GM12878 (cell line): Measurements from ENCODE around the gene GRIA4. TPM values are rescaled to one million over a fixed set of nuclear protein-coding genes. Genes with fewer than 3 reads are reported as not detected.

Experiments used
- ATAC-seq: fragments of 200-7000 bp; cut with Tn5 transposase; 3 replicates; pipeline ENCODE4 v1.9.1; 2020; ENCODE audit warnings: mild to moderate bottlenecking, moderate library complexity
- BruUV-seq: library from RNA; stranded (reverse); fragments of 400-500 nt; replicated peaks from 2 replicates; lab custom pipeline; 2021; lab: Mats Ljungman, UMichigan
- CTCF ChIA-PET: fragments of 300-600 bp; sonication (Branson Sonifier 250); formaldehyde crosslinking; extraction: SDS; loops from one replicate; lab custom pipeline; 2021; ENCODE audit warnings: inconsistent platforms; lab: Yijun Ruan, JAX
- POLR2A ChIA-PET: fragments of 350-600 bp; formaldehyde crosslinking; extraction: SDS; loops from one replicate; lab custom pipeline; 2021; ENCODE audit warnings: inconsistent platforms; lab: Charles Lee
- RAD21 ChIA-PET: fragments of 300-600 bp; sonication (Branson Sonifier 250); formaldehyde crosslinking; loops from one replicate; lab custom pipeline; 2023; ENCODE audit warnings: antibody characterized with exemption; ENCODE audit not compliant: unreplicated experiment; lab: Charles Lee
- SMC1A ChIA-PET: fragments of 300-600 bp; sonication (Branson Sonifier 250); formaldehyde crosslinking; loops from one replicate; lab custom pipeline; 2023; ENCODE audit not compliant: unreplicated experiment, uncharacterized antibody; lab: Charles Lee
- DNase-seq: peaks from one replicate; pipeline ENCODE4 v3.0.0-alpha.2; 2011; ENCODE audit warnings: low read depth, low spot score
- FAIRE-seq: peaks from 3 replicates; lab custom pipeline; 2011; peaks lifted over from hg19 to GRCh38; lab: Jason Lieb, UNC
- H2AFZ ChIP-seq: 2 replicates; pipeline ENCODE4 v1.6.0; 2011; ENCODE audit warnings: low read depth, low read length, control low read depth; ENCODE audit not compliant: control insufficient read depth
- H3K27ac ChIP-seq: 2 replicates; pipeline ENCODE4 v1.5.1; 2011; ENCODE audit warnings: control low read depth; ENCODE audit not compliant: control insufficient read depth, insufficient read depth
- H3K27me3 ChIP-seq, 2 experiments: replicated peaks in 1 of 2; 2 replicates each; pipeline versions ENCODE4 v1.6.0 to v1.6.1; 2011; ENCODE audit warnings: low read length in 1 of 2; ENCODE audit not compliant: control insufficient read depth in 2 of 2, insufficient read depth in 2 of 2
- H3K36me3 ChIP-seq, 2 experiments: 2 replicates each; pipeline ENCODE4 v1.5.1; 2011; ENCODE audit warnings: low read length in 1 of 2; ENCODE audit not compliant: control insufficient read depth in 2 of 2, insufficient read depth in 2 of 2
- H3K4me1 ChIP-seq: 2 replicates; pipeline ENCODE4 v1.6.1; 2011; ENCODE audit warnings: mild to moderate bottlenecking, low read length, moderate library complexity, mixed read lengths; ENCODE audit not compliant: control insufficient read depth, insufficient read depth
- H3K4me2 ChIP-seq: 2 replicates; pipeline ENCODE4 v1.6.0; 2011; ENCODE audit warnings: control low read depth; ENCODE audit not compliant: control insufficient read depth, insufficient read depth
- H3K4me3 ChIP-seq: fragments of 200-600 bp; sonication (generic); 2 replicates; pipeline ENCODE4 v1.5.1; 2016
- H3K79me2 ChIP-seq: 2 replicates; pipeline ENCODE4 v1.6.0; 2011; ENCODE audit warnings: low read length; ENCODE audit not compliant: control insufficient read depth, insufficient read depth
- H3K9ac ChIP-seq: 2 replicates; pipeline ENCODE4 v1.8.0; 2011; ENCODE audit warnings: low read length, control low read depth, mixed read lengths; ENCODE audit not compliant: control insufficient read depth, insufficient read depth
- H3K9me3 ChIP-seq: replicated peaks from 3 replicates; pipeline ENCODE4 v1.5.1; 2011; ENCODE audit warnings: mild to moderate bottlenecking, low read length; ENCODE audit not compliant: control insufficient read depth, insufficient read depth
- H4K20me1 ChIP-seq: 2 replicates; pipeline ENCODE4 v1.6.0; 2011; ENCODE audit not compliant: control insufficient read depth, insufficient read depth
- BHLHE40 ChIP-seq, 2 experiments: fragments of 450-650 bp in 1 of 2; IDR thresholded peaks; 2 replicates each; pipeline ENCODE4 v1.6.1; 2011 to 2017; ENCODE audit warnings: low read depth in 2 of 2, borderline replicate concordance in 1 of 2, improper control_type of control experiment in 1 of 2, low read length in 1 of 2, mild to moderate bottlenecking in 1 of 2
- BRCA1 ChIP-seq: IDR thresholded peaks from 2 replicates; pipeline ENCODE4 v1.6.1; 2011; ENCODE audit warnings: low read depth, low read length, improper control_type of control experiment
- FOXK2 ChIP-seq: fragments of 450-650 bp; IDR thresholded peaks from 2 replicates; pipeline ENCODE4 v1.6.1; 2017; ENCODE audit warnings: mild to moderate bottlenecking, moderate library complexity
- KLF5 ChIP-seq: fragments of 450-650 bp; IDR thresholded peaks from 2 replicates; pipeline ENCODE4 v1.6.1; 2014; ENCODE audit warnings: mild to moderate bottlenecking; ENCODE audit not compliant: partially characterized antibody
- MEF2B ChIP-seq: fragments of 450-650 bp; IDR thresholded peaks from 2 replicates; pipeline ENCODE4 v1.6.1; 2018; ENCODE audit warnings: mild to moderate bottlenecking, moderate library complexity; ENCODE audit not compliant: partially characterized antibody, poor library complexity, severe bottlenecking
- MYC ChIP-seq: IDR thresholded peaks from 2 replicates; pipeline ENCODE4 v1.6.1; 2011; ENCODE audit warnings: mild to moderate bottlenecking, low read length, moderate library complexity, inconsistent platforms; ENCODE audit not compliant: insufficient read depth, insufficient replicate concordance, insufficient read length, severe bottlenecking
- NBN ChIP-seq: fragments of 450-650 bp; IDR thresholded peaks from 2 replicates; pipeline ENCODE4 v1.6.1; 2016
- PAX8 ChIP-seq: fragments of 450-650 bp; IDR thresholded peaks from 2 replicates; pipeline ENCODE4 v1.6.1; 2017; ENCODE audit warnings: mild to moderate bottlenecking, moderate library complexity
- SIX5 ChIP-seq: IDR thresholded peaks from 2 replicates; pipeline ENCODE4 v1.6.1; 2011; ENCODE audit warnings: mild to moderate bottlenecking, low read depth, low read length, moderate library complexity; ENCODE audit not compliant: severe bottlenecking
- TAF1 ChIP-seq: IDR thresholded peaks from 2 replicates; pipeline ENCODE4 v1.6.1; 2011; ENCODE audit warnings: mild to moderate bottlenecking, low read depth, low read length, borderline replicate concordance
- YY1 ChIP-seq: IDR thresholded peaks from 2 replicates; pipeline ENCODE4 v1.6.1; 2011; ENCODE audit warnings: low read depth, mild to moderate bottlenecking, low read length
- WGBS: methylation state at CpG from one replicate; pipeline ENCODE4 v1.1.6; 2016; ENCODE audit warnings: low lambda C conversion rate; ENCODE audit not compliant: insufficient replicate concordance, insufficient coverage; ENCODE audit errors: missing lambda C conversion rate; 5-methylcytosine and 5-hydroxymethylcytosine counted together
- in situ Hi-C: fragments of 300-500 bp; cut with MboI; formaldehyde crosslinking; loops from 9 replicates; pipeline ENCODE4 v1.14.3; 2018; ENCODE audit warnings: mixed read lengths
- intact Hi-C: fragments of 100-400 bp; cut with micrococcal nuclease; formaldehyde crosslinking; loops from one replicate; pipeline ENCODE4 v1.14.2; 2022; ENCODE audit not compliant: unreplicated experiment
- polyA plus RNA-seq, 11 experiments: library from polyadenylated mRNA; depleted of rRNA in 4 of 11; unstranded in 6 of 11; stranded (reverse) in 5 of 11; fragments of >200 nt; fragmentation: Nextera tagmentation in 4 of 11; fragmentation: Illumina TruSeq in 1 of 11; extraction: Ambion mirVana in 4 of 11; extraction: Trizol in 1 of 11; gene quantifications; 1 replicate in 1 of 11; 2 replicates in 10 of 11; pipeline versions ENCODE4 v1.2.1 to v1.2.3, GENCODE V29; 2011 to 2016; ENCODE audit warnings: inconsistent platforms in 2 of 11, missing spikeins in 2 of 11, low read depth in 1 of 11
- total RNA-seq, 4 experiments: library from RNA; depleted of rRNA in 3 of 4; stranded (reverse); fragments of >200 nt in 3 of 4; fragmentation: Illumina TruSeq in 1 of 4; extraction: Trizol in 1 of 4; gene quantifications; 2 replicates each; pipeline versions ENCODE4 v1.2.1 to v1.2.3, GENCODE V29; 2013 to 2021
- TF ChIP-seq, protein P1 (sequence below): fragments of 450-650 bp; IDR thresholded peaks from 2 replicates; pipeline ENCODE4 v1.6.1; 2018; ENCODE audit warnings: borderline replicate concordance, mild to moderate bottlenecking; ENCODE audit not compliant: partially characterized antibody

GRIA4 gene
- total and polyA plus RNA-seq, 10 of the 15 experiments (the other 5 are each of a cell fraction or from before 2014, with no cell fraction given): 0.04 TPM; not detected in 9

DNA sequence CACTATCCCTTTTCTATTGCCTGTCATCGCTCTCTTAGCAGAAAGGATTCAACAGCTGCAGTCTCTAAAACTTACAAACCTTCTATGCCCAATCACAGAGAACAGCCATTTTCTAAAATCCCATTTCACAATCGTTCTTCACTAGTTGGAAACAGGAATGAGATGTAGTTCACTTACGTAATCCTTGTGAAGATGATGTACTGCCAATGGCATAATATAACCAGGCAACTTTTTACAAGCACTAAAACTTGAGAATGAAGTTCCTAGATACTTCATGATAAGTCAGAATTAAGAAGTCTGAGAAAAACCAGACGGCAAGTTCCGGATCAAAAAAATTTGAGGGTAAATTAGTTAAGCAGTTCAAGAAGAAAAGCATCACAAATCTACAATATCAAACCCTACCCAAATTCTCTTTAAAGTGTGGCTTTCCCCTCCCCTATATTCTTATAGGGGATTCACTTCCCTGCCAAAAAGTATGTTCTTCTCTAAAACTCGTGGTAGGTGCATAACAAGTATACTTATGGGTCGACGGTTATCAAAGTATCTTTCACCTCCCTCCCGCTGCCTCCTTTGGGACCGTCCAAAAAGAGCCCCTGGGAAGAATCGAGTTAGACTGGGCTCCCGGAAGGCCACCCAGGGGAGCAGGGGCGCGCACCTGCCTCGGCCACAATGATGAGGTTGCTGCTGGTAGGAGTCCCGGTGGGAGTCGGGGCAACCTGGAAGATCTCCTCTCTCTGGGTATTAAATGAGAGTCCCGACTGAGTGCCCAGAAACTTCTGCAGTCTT is 411.5 kb downstream of the GRIA4 start:
- Histone ChIP-seq H3K79me2 (peaks cover 49% of the 10 kb centered on the region), H3K36me3 (no peaks in the 10 kb centered on the region), H3K9ac (peak overlapping the region; percentile 81), H3K27ac (peak overlapping the region; percentile 79), H2AFZ (peak overlapping the region; percentile 93), H3K9me3 (no peaks in the 10 kb centered on the region; the same call in 2 of the 3 replicates), H3K27me3 (no peaks in the 10 kb centered on the region), H3K4me2 (peak overlapping the region; percentile 87), H3K4me1 (peaks cover 8% of the 10 kb centered on the region), H3K4me3 (peak overlapping the region; percentile 85), H4K20me1 (no peaks in the 10 kb centered on the region)
- SMC1A ChIA-PET: interaction anchor here (1.0 kb wide), 1 partner anchor 14 kb away, joined by 4 read pairs; no protein-coding TSS in a partner anchor
- no peak for TF ChIP-seq SIX5
- no peak for TF ChIP-seq BHLHE40 (IDR thresholded peaks at IDR 0.05; ENCODE audit: borderline replicate concordance in 1 of 2, low read depth in 2 of 2, low read length in 1 of 2)
- TF ChIP-seq KLF5: no peak
- TF ChIP-seq, protein P1, sequence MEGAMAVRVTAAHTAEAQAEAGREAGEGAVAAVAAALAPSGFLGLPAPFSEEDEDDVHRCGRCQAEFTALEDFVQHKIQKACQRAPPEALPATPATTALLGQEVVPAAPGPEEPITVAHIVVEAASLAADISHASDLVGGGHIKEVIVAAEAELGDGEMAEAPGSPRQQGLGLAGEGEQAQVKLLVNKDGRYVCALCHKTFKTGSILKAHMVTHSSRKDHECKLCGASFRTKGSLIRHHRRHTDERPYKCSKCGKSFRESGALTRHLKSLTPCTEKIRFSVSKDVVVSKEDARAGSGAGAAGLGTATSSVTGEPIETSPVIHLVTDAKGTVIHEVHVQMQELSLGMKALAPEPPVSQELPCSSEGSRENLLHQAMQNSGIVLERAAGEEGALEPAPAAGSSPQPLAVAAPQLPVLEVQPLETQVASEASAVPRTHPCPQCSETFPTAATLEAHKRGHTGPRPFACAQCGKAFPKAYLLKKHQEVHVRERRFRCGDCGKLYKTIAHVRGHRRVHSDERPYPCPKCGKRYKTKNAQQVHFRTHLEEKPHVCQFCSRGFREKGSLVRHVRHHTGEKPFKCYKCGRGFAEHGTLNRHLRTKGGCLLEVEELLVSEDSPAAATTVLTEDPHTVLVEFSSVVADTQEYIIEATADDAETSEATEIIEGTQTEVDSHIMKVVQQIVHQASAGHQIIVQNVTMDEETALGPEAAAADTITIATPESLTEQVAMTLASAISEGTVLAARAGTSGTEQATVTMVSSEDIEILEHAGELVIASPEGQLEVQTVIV: no peak
- 0 out of 2 replicates have a peak, but pooled peaks have one; percentile 32 for TF ChIP-seq PAX8
- peak; percentile 31 for TF ChIP-seq MEF2B
- TF ChIP-seq NBN: no peak
- TF ChIP-seq BRCA1: no peak
- TF ChIP-seq FOXK2: no peak
- no peak for TF ChIP-seq MYC
- TF ChIP-seq TAF1: peak; percentile 7; the same call in 1 of the 2 replicates
- no peak for TF ChIP-seq YY1
- 21% methylated on average over 18 of the region's 18 CpGs for WGBS
- CTCF ChIA-PET: interaction anchor here (1.4 to 1.8 kb wide), 2 partner anchors 12 to 56 kb away, joined by 3 to 4 read pairs; partner anchors contain the start of genes AASDHPPT and KBTBD3
- in situ Hi-C loops (no loop called here), intact Hi-C loops (no loop called here)
- TSS peak; percentile 67 for BruUV-seq
- RAD21 ChIA-PET: no interaction called here
- ATAC-seq (peak; percentile 30), DNase-seq (no peak), FAIRE-seq (no peak)
- POLR2A ChIA-PET: no interaction called here
